GM12878 (cell line): ENCODE results near the gene DCAF11. TPM values are rescaled to one million over a fixed set of nuclear protein-coding genes. Genes with fewer than 3 reads are reported as not detected.
A peak's percentile ranks its signal among the peaks of the same experiment; 100 is the strongest.

Experiments used
- ATAC-seq: fragments of 200-7000 bp; cut with Tn5 transposase; 3 replicates; pipeline ENCODE4 v1.9.1; 2020; ENCODE audit warnings: mild to moderate bottlenecking, moderate library complexity
- BruUV-seq: library from RNA; stranded (reverse); fragments of 400-500 nt; replicated peaks from 2 replicates; lab custom pipeline; 2021; lab: Mats Ljungman, UMichigan
- CTCF ChIA-PET: fragments of 300-600 bp; sonication (Branson Sonifier 250); formaldehyde crosslinking; extraction: SDS; loops from one replicate; lab custom pipeline; 2021; ENCODE audit warnings: inconsistent platforms; lab: Yijun Ruan, JAX
- POLR2A ChIA-PET: fragments of 350-600 bp; formaldehyde crosslinking; extraction: SDS; loops from one replicate; lab custom pipeline; 2021; ENCODE audit warnings: inconsistent platforms; lab: Charles Lee
- RAD21 ChIA-PET: fragments of 300-600 bp; sonication (Branson Sonifier 250); formaldehyde crosslinking; loops from one replicate; lab custom pipeline; 2023; ENCODE audit warnings: antibody characterized with exemption; ENCODE audit not compliant: unreplicated experiment; lab: Charles Lee
- SMC1A ChIA-PET: fragments of 300-600 bp; sonication (Branson Sonifier 250); formaldehyde crosslinking; loops from one replicate; lab custom pipeline; 2023; ENCODE audit not compliant: unreplicated experiment, uncharacterized antibody; lab: Charles Lee
- DNase-seq: peaks from one replicate; pipeline ENCODE4 v3.0.0-alpha.2; 2011; ENCODE audit warnings: low read depth, low spot score
- FAIRE-seq: peaks from 3 replicates; lab custom pipeline; 2011; peaks lifted over from hg19 to GRCh38; lab: Jason Lieb, UNC
- H2AFZ ChIP-seq: 2 replicates; pipeline ENCODE4 v1.6.0; 2011; ENCODE audit warnings: low read depth, low read length, control low read depth; ENCODE audit not compliant: control insufficient read depth
- H3K27ac ChIP-seq: 2 replicates; pipeline ENCODE4 v1.5.1; 2011; ENCODE audit warnings: control low read depth; ENCODE audit not compliant: control insufficient read depth, insufficient read depth
- H3K27me3 ChIP-seq, 2 experiments: replicated peaks in 1 of 2; 2 replicates each; pipeline versions ENCODE4 v1.6.0 to v1.6.1; 2011; ENCODE audit warnings: low read length in 1 of 2; ENCODE audit not compliant: control insufficient read depth in 2 of 2, insufficient read depth in 2 of 2
- H3K36me3 ChIP-seq, 2 experiments: 2 replicates each; pipeline ENCODE4 v1.5.1; 2011; ENCODE audit warnings: low read length in 1 of 2; ENCODE audit not compliant: control insufficient read depth in 2 of 2, insufficient read depth in 2 of 2
- H3K4me1 ChIP-seq: 2 replicates; pipeline ENCODE4 v1.6.1; 2011; ENCODE audit warnings: mild to moderate bottlenecking, low read length, moderate library complexity, mixed read lengths; ENCODE audit not compliant: control insufficient read depth, insufficient read depth
- H3K4me2 ChIP-seq: 2 replicates; pipeline ENCODE4 v1.6.0; 2011; ENCODE audit warnings: control low read depth; ENCODE audit not compliant: control insufficient read depth, insufficient read depth
- H3K4me3 ChIP-seq: fragments of 200-600 bp; sonication (generic); 2 replicates; pipeline ENCODE4 v1.5.1; 2016
- H3K79me2 ChIP-seq: 2 replicates; pipeline ENCODE4 v1.6.0; 2011; ENCODE audit warnings: low read length; ENCODE audit not compliant: control insufficient read depth, insufficient read depth
- H3K9ac ChIP-seq: 2 replicates; pipeline ENCODE4 v1.8.0; 2011; ENCODE audit warnings: low read length, control low read depth, mixed read lengths; ENCODE audit not compliant: control insufficient read depth, insufficient read depth
- H3K9me3 ChIP-seq: replicated peaks from 3 replicates; pipeline ENCODE4 v1.5.1; 2011; ENCODE audit warnings: mild to moderate bottlenecking, low read length; ENCODE audit not compliant: control insufficient read depth, insufficient read depth
- H4K20me1 ChIP-seq: 2 replicates; pipeline ENCODE4 v1.6.0; 2011; ENCODE audit not compliant: control insufficient read depth, insufficient read depth
- ATF7 ChIP-seq: fragments of 450-650 bp; IDR thresholded peaks from 2 replicates; pipeline ENCODE4 v1.6.1; 2016; ENCODE audit warnings: low read depth, mild to moderate bottlenecking
- CREM ChIP-seq: IDR thresholded peaks from 2 replicates; pipeline ENCODE4 v1.6.1; 2014; ENCODE audit warnings: antibody characterized with exemption, low read depth
- HDGF ChIP-seq: fragments of 450-650 bp; IDR thresholded peaks from 2 replicates; pipeline ENCODE4 v1.6.1; 2016; ENCODE audit warnings: antibody characterized with exemption
- KAT2A ChIP-seq: conservative IDR thresholded peaks from 2 replicates; pipeline ENCODE4 v1.6.1; 2011; ENCODE audit warnings: low read depth, low read length; ENCODE audit not compliant: control insufficient read depth
- MAX ChIP-seq: IDR thresholded peaks from 2 replicates; pipeline ENCODE4 v1.6.1; 2012; ENCODE audit warnings: low read depth, low read length, improper control_type of control experiment
- NFYB ChIP-seq: IDR thresholded peaks from 2 replicates; pipeline ENCODE4 v1.6.1; 2011; ENCODE audit warnings: low read depth, mild to moderate bottlenecking, low read length, improper control_type of control experiment, moderate library complexity; ENCODE audit not compliant: insufficient read depth
- POLR2A ChIP-seq: IDR thresholded peaks from 2 replicates; pipeline ENCODE4 v1.6.1; 2011; ENCODE audit warnings: low read depth, mild to moderate bottlenecking, low read length
- SMC3 ChIP-seq: IDR thresholded peaks from 2 replicates; pipeline ENCODE4 v1.6.1; 2011; ENCODE audit warnings: low read length, improper control_type of control experiment, borderline replicate concordance
- WGBS: methylation state at CpG from one replicate; pipeline ENCODE4 v1.1.6; 2016; ENCODE audit warnings: low lambda C conversion rate; ENCODE audit not compliant: insufficient replicate concordance, insufficient coverage; ENCODE audit errors: missing lambda C conversion rate; 5-methylcytosine and 5-hydroxymethylcytosine counted together
- in situ Hi-C: fragments of 300-500 bp; cut with MboI; formaldehyde crosslinking; loops from 9 replicates; pipeline ENCODE4 v1.14.3; 2018; ENCODE audit warnings: mixed read lengths
- intact Hi-C: fragments of 100-400 bp; cut with micrococcal nuclease; formaldehyde crosslinking; loops from one replicate; pipeline ENCODE4 v1.14.2; 2022; ENCODE audit not compliant: unreplicated experiment
- polyA plus RNA-seq, 11 experiments: library from polyadenylated mRNA; depleted of rRNA in 4 of 11; unstranded in 6 of 11; stranded (reverse) in 5 of 11; fragments of >200 nt; fragmentation: Nextera tagmentation in 4 of 11; fragmentation: Illumina TruSeq in 1 of 11; extraction: Ambion mirVana in 4 of 11; extraction: Trizol in 1 of 11; gene quantifications; 1 replicate in 1 of 11; 2 replicates in 10 of 11; pipeline versions ENCODE4 v1.2.1 to v1.2.3, GENCODE V29; 2011 to 2016; ENCODE audit warnings: inconsistent platforms in 2 of 11, missing spikeins in 2 of 11, low read depth in 1 of 11
- total RNA-seq, 4 experiments: library from RNA; depleted of rRNA in 3 of 4; stranded (reverse); fragments of >200 nt in 3 of 4; fragmentation: Illumina TruSeq in 1 of 4; extraction: Trizol in 1 of 4; gene quantifications; 2 replicates each; pipeline versions ENCODE4 v1.2.1 to v1.2.3, GENCODE V29; 2013 to 2021
- TF ChIP-seq, protein P1 (sequence below): IDR thresholded peaks from 2 replicates; pipeline ENCODE4 v1.6.1; 2011; ENCODE audit warnings: mild to moderate bottlenecking, low read depth, low read length, moderate library complexity; ENCODE audit not compliant: insufficient replicate concordance
- TF ChIP-seq, protein P2 (sequence below): fragments of 450-650 bp; formaldehyde crosslinking; IDR thresholded peaks from 2 replicates; pipeline ENCODE4 v1.5.0; 2022; ENCODE audit warnings: mild to moderate bottlenecking, missing genetic modification characterization

DCAF11 gene
- total and polyA plus RNA-seq, 10 of the 15 experiments (the other 5 are each of a cell fraction or from before 2014, with no cell fraction given): 13.4 to 91.2 (median 68.7) TPM

GRCh38 chr14:24138396-24139271 lies 24.1 kb downstream of the DCAF11 start:
- Histone ChIP-seq H3K4me1 (peaks cover 37% of the 10 kb centered on the region), H3K36me3 (peaks cover 12 to 20% of the 10 kb centered on the region in 2 experiments), H3K27ac (no peak overlapping the region), H3K27me3 (no peaks in the 10 kb centered on the region), H3K79me2 (peaks cover 58% of the 10 kb centered on the region), H4K20me1 (no peaks in the 10 kb centered on the region), H3K9ac (0 out of 2 replicates have a peak overlapping the region, but pooled peaks have one; percentile 52), H3K9me3 (no peaks in the 10 kb centered on the region), H2AFZ (no peak overlapping the region), H3K4me3 (peak overlapping the region; percentile 68; the same call in 1 of the 2 replicates), H3K4me2 (peak overlapping the region; percentile 91)
- DNase-seq: no peak
- BruUV-seq: TSS peak; percentile 86
- RAD21 ChIA-PET: interaction anchor here (2.0 to 6.8 kb wide), 4 partner anchors 9 to 30 kb away, joined by 5 to 69 read pairs (median 23); partner anchors contain the start of genes DCAF11, IRF9, NRL and PSME2
- no peak for FAIRE-seq
- 88% methylated on average over 13 of the region's 13 CpGs for WGBS
- in situ Hi-C loops (no loop called here), intact Hi-C loops (no loop called here)
- TF ChIP-seq, protein P1, sequence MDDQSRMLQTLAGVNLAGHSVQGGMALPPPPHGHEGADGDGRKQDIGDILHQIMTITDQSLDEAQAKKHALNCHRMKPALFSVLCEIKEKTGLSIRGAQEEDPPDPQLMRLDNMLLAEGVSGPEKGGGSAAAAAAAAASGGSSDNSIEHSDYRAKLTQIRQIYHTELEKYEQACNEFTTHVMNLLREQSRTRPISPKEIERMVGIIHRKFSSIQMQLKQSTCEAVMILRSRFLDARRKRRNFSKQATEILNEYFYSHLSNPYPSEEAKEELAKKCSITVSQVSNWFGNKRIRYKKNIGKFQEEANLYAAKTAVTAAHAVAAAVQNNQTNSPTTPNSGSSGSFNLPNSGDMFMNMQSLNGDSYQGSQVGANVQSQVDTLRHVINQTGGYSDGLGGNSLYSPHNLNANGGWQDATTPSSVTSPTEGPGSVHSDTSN: no peak
- TF ChIP-seq POLR2A (peak; percentile 48), HDGF (no peak), MAX (no peak), CREM (no peak), ATF7 (peak; percentile 14; the same call in 1 of the 2 replicates), KAT2A (no peak), NFYB (no peak), SMC3 (no peak)
- TF ChIP-seq, protein P2, sequence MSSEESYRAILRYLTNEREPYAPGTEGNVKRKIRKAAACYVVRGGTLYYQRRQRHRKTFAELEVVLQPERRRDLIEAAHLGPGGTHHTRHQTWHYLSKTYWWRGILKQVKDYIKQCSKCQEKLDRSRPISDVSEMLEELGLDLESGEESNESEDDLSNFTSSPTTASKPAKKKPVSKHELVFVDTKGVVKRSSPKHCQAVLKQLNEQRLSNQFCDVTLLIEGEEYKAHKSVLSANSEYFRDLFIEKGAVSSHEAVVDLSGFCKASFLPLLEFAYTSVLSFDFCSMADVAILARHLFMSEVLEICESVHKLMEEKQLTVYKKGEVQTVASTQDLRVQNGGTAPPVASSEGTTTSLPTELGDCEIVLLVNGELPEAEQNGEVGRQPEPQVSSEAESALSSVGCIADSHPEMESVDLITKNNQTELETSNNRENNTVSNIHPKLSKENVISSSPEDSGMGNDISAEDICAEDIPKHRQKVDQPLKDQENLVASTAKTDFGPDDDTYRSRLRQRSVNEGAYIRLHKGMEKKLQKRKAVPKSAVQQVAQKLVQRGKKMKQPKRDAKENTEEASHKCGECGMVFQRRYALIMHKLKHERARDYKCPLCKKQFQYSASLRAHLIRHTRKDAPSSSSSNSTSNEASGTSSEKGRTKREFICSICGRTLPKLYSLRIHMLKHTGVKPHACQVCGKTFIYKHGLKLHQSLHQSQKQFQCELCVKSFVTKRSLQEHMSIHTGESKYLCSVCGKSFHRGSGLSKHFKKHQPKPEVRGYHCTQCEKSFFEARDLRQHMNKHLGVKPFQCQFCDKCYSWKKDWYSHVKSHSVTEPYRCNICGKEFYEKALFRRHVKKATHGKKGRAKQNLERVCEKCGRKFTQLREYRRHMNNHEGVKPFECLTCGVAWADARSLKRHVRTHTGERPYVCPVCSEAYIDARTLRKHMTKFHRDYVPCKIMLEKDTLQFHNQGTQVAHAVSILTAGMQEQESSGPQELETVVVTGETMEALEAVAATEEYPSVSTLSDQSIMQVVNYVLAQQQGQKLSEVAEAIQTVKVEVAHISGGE (CRISPR knock-in tag): no peak
- POLR2A ChIA-PET: interaction anchor here (1.0 to 11.6 kb wide), 7 partner anchors 9 to 31 kb away, joined by 3 to 276 read pairs (median 6); partner anchors contain the start of genes DCAF11, IRF9, NRL and PSME2
- SMC1A ChIA-PET: interaction anchor here (0.6 to 7.7 kb wide), 5 partner anchors 7 to 78 kb away, joined by 3 to 70 read pairs (median 21); partner anchors contain the start of genes DCAF11, IRF9, NRL and PSME2
- CTCF ChIA-PET: interaction anchor here (1.3 to 4.9 kb wide), 4 partner anchors 10 to 28 kb away, joined by 4 to 39 read pairs (median 20); partner anchors contain the start of genes DCAF11, IRF9 and NRL
- ATAC-seq: no peak
